OCI-LY7 (cell line): ENCODE results near the gene CHST3.

Experiments
- CTCF ChIP-seq: fragments of 200-600 bp; sonication (generic); conservative IDR thresholded peaks from 2 replicates; pipeline ENCODE4 v1.5.1; 2014; ENCODE audit warnings: mild to moderate bottlenecking, antibody characterized with exemption, low read length, moderate library complexity, mixed read lengths
- EZH2phosphoT487 ChIP-seq: fragments of 200-600 bp; sonication (generic); IDR thresholded peaks from 2 replicates; pipeline ENCODE4 v1.6.1; 2018; ENCODE audit warnings: low read depth, borderline replicate concordance, mild to moderate bottlenecking, mixed run types, antibody characterized with exemption, low read length, moderate library complexity, mixed read lengths

DNA sequence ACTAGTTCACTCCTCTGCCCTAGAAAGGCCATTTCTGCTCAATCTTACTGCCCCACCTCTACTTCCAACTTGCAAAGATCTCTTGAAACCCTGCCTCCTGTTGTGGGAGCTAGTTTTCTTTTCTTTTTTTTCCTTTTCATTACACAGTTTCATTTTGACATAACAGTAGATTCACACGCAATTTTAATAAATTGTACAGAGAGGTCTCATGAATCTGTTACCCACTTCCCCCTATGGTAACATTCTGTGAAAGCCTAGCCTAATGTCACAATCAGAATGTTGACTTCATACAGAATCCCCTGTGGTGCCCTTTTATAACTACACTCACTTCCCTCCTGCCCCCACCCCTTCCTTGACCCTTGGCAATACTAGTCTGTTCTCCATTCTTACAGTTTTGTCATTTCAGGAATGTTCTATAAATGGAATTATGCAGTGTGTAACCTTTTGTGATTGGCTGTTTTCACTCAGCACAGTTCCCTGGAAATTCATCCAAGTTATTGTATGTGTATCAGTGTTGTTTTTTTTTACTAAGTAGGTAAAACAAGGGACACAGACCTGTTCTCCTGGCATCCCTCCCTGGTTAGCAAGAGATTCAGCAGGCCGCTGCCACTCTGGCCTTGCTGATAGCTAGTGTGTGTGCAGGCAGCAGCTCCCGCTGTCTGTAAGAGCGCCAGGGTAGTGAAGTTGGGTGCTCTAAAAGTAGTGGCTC, 21.5 kb downstream of the CHST3 start:
- TF ChIP-seq CTCF: no peak
- TF ChIP-seq EZH2phosphoT487: no peak
